Measurements from ENCODE around the gene SORCS2. TPM values are rescaled to one million over a fixed set of nuclear protein-coding genes. Genes with fewer than 3 reads are reported as not detected.

SORCS2 gene
- total RNA-seq, 5 donors from 2014 or later (not counting 1 experiment from before 2014, with no cell fraction given) = 0.22 TPM; not detected in 4

GRCh38 chr4:7692451-7693236 lies 500.3 kb downstream of the SORCS2 start:
- ChIA-PET POLR2A (no interaction called here), CTCF (no interaction called here)
- Histone ChIP-seq H3K4me1 (ENCODE audit: control insufficient read depth in 1 of 2, extremely low read depth in 1 of 2, insufficient read depth in 2 of 2, low read length in 2 of 2) (peaks cover 0 to under 1% of the 10 kb centered on the region in 2 experiments), H3K27me3 (replicated peaks in 1 of 2; ENCODE audit: control insufficient read depth in 2 of 2, extremely low read depth in 1 of 2, insufficient read depth in 2 of 2, low read length in 1 of 2) (peaks cover 0 to 12% of the 10 kb centered on the region in 2 experiments), H3K36me3 (ENCODE audit: control insufficient read depth in 2 of 2, extremely low read depth in 1 of 2, insufficient read depth in 1 of 2, low read length in 1 of 2) (no peaks in the 10 kb centered on the region), H3K9me3 (no peaks in the 10 kb centered on the region), H3K4me3 (ENCODE audit: control insufficient read depth in 1 of 2, extremely low read depth in 1 of 2, low read length in 1 of 2) (no peak overlapping the region), H3K27ac (ENCODE audit: low read length) (no peak overlapping the region)
- no peaks in the 10 kb centered on the region for H3K4me1 Mint-ChIP-seq
- H3K27ac Mint-ChIP-seq = no peak overlapping the region
- ATAC-seq (replicated peaks in 1 of 4) (no peak), DNase-seq (no peak)
- H3K36me3 Mint-ChIP-seq = no peaks in the 10 kb centered on the region
- peaks cover 3 to 4% of the 10 kb centered on the region in 2 donors for H3K27me3 Mint-ChIP-seq
- no peaks in the 10 kb centered on the region for H3K9me3 Mint-ChIP-seq
- no peak overlapping the region for H3K4me3 Mint-ChIP-seq
- 67% methylated on average over 4 of the region's 18 CpGs for WGBS (ENCODE audit: insufficient coverage)

- H3K9me3 ChIP-seq = no peaks in the 10 kb centered on the region
- H3K4me3 Mint-ChIP-seq = no peak overlapping the region
- H3K4me1 Mint-ChIP-seq = no peaks in the 10 kb centered on the region
- WGBS (ENCODE audit: insufficient coverage) = 73% methylated on average over 5 of the region's 6 CpGs
- peaks cover 5 to 7% of the 10 kb centered on the region in 2 donors for H3K27me3 Mint-ChIP-seq
- H3K27ac ChIP-seq (ENCODE audit: low read length) = no peak overlapping the region
- ChIA-PET CTCF (no interaction called here), POLR2A (no interaction called here)
- ATAC-seq (replicated peaks in 1 of 4) (no peak), DNase-seq (no peak)
- H3K4me3 ChIP-seq (ENCODE audit: control insufficient read depth in 1 of 2, extremely low read depth in 1 of 2, low read length in 1 of 2) = no peak overlapping the region
- H3K4me1 ChIP-seq (ENCODE audit: control insufficient read depth in 1 of 2, extremely low read depth in 1 of 2, insufficient read depth in 2 of 2, low read length in 2 of 2) = peaks cover 0 to 3% of the 10 kb centered on the region in 2 experiments
- H3K9me3 Mint-ChIP-seq = no peaks in the 10 kb centered on the region
- H3K36me3 ChIP-seq (ENCODE audit: control insufficient read depth in 2 of 2, extremely low read depth in 1 of 2, insufficient read depth in 1 of 2, low read length in 1 of 2) = no peaks in the 10 kb centered on the region
- H3K36me3 Mint-ChIP-seq = no peaks in the 10 kb centered on the region
- peaks cover 0 to 17% of the 10 kb centered on the region in 2 experiments for H3K27me3 ChIP-seq (replicated peaks in 1 of 2; ENCODE audit: control insufficient read depth in 2 of 2, extremely low read depth in 1 of 2, insufficient read depth in 2 of 2, low read length in 1 of 2)
- H3K27ac Mint-ChIP-seq = no peak overlapping the region
These were observed 500.9 kb downstream of the SORCS2 start for GRCh38 chr4:7693237-7693608.

GRCh38 chr4:7693711-7694110 lies 501.4 kb downstream of the SORCS2 start:
- Histone ChIP-seq H3K9me3 (no peaks in the 10 kb centered on the region), H3K27me3 (replicated peaks in 1 of 2; ENCODE audit: control insufficient read depth in 2 of 2, extremely low read depth in 1 of 2, insufficient read depth in 2 of 2, low read length in 1 of 2) (peaks cover 0 to 20% of the 10 kb centered on the region in 2 experiments), H3K4me3 (ENCODE audit: control insufficient read depth in 1 of 2, extremely low read depth in 1 of 2, low read length in 1 of 2) (no peak overlapping the region), H3K4me1 (ENCODE audit: control insufficient read depth in 1 of 2, extremely low read depth in 1 of 2, insufficient read depth in 2 of 2, low read length in 2 of 2) (peaks cover 0 to 3% of the 10 kb centered on the region in 2 experiments), H3K36me3 (ENCODE audit: control insufficient read depth in 2 of 2, extremely low read depth in 1 of 2, insufficient read depth in 1 of 2, low read length in 1 of 2) (no peaks in the 10 kb centered on the region), H3K27ac (ENCODE audit: low read length) (no peak overlapping the region)
- no peak overlapping the region for H3K4me3 Mint-ChIP-seq
- H3K36me3 Mint-ChIP-seq = no peaks in the 10 kb centered on the region
- H3K4me1 Mint-ChIP-seq = no peaks in the 10 kb centered on the region
- ChIA-PET CTCF (no interaction called here), POLR2A (no interaction called here)
- H3K9me3 Mint-ChIP-seq = no peaks in the 10 kb centered on the region
- ATAC-seq (replicated peaks in 1 of 4) = no peak
- H3K27ac Mint-ChIP-seq = no peak overlapping the region
- 88% methylated on average over 8 of the region's 12 CpGs for WGBS (ENCODE audit: insufficient coverage)
- H3K27me3 Mint-ChIP-seq = peaks cover 9 to 11% of the 10 kb centered on the region in 2 donors
- DNase-seq = no peak

- Mint-ChIP-seq H3K36me3 (no peaks in the 10 kb centered on the region), H3K4me3 (no peak overlapping the region), H3K27me3 (peaks cover 9 to 14% of the 10 kb centered on the region in 2 donors), H3K4me1 (no peaks in the 10 kb centered on the region), H3K9me3 (no peaks in the 10 kb centered on the region), H3K27ac (no peak overlapping the region)
- ATAC-seq (replicated peaks in 1 of 4) (no peak), DNase-seq (no peak)
- Histone ChIP-seq H3K27me3 (replicated peaks in 1 of 2; ENCODE audit: control insufficient read depth in 2 of 2, extremely low read depth in 1 of 2, insufficient read depth in 2 of 2, low read length in 1 of 2) (peaks cover 0 to 21% of the 10 kb centered on the region in 2 experiments), H3K4me1 (ENCODE audit: control insufficient read depth in 1 of 2, extremely low read depth in 1 of 2, insufficient read depth in 2 of 2, low read length in 2 of 2) (peaks cover 0 to 3% of the 10 kb centered on the region in 2 experiments), H3K36me3 (ENCODE audit: control insufficient read depth in 2 of 2, extremely low read depth in 1 of 2, insufficient read depth in 1 of 2, low read length in 1 of 2) (no peaks in the 10 kb centered on the region), H3K27ac (ENCODE audit: low read length) (no peak overlapping the region), H3K4me3 (ENCODE audit: control insufficient read depth in 1 of 2, extremely low read depth in 1 of 2, low read length in 1 of 2) (no peak overlapping the region), H3K9me3 (no peaks in the 10 kb centered on the region)
- WGBS (ENCODE audit: insufficient coverage) = 88% methylated on average over 13 of the region's 13 CpGs
- CTCF ChIA-PET = no interaction called here
- POLR2A ChIA-PET = no interaction called here
These were observed 502.0 kb downstream of the SORCS2 start for GRCh38 chr4:7694324-7694723.

DNA sequence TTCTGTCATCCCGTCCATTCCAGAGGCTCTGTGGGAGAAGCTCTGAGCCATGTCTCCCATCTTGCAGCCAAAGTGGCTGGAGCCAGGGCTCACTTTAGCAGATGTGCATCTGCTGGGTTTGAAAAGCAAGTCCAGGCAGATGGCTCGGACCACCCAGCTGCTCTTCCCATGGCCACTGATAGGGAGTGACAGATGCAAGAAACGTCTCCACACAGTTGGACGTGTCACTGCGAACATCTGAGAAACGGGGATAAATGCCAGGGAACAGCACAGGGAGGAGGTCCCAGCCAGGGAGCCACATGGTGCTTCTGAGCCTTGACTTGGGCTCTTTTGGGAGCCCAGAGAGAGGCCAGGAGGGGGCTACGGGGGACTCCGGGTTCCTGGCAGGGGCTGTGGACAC lies 505.0 kb downstream of the SORCS2 start:
- H3K27ac Mint-ChIP-seq = peak overlapping the region in 1 of 2 donors; percentile 57
- H3K4me3 Mint-ChIP-seq = no peak overlapping the region

GRCh38 chr4:7697821-7698220 lies 505.5 kb downstream of the SORCS2 start:
- H3K4me3 Mint-ChIP-seq = no peak overlapping the region
- peaks cover 9 to 27% of the 10 kb centered on the region in 2 donors for H3K27me3 Mint-ChIP-seq
- H3K27ac ChIP-seq (ENCODE audit: low read length) = no peak overlapping the region
- H3K36me3 Mint-ChIP-seq = no peaks in the 10 kb centered on the region
- H3K4me1 ChIP-seq (ENCODE audit: control insufficient read depth in 1 of 2, extremely low read depth in 1 of 2, insufficient read depth in 2 of 2, low read length in 2 of 2) = peaks cover 0 to 3% of the 10 kb centered on the region in 2 experiments
- H3K27me3 ChIP-seq (replicated peaks in 1 of 2; ENCODE audit: control insufficient read depth in 2 of 2, extremely low read depth in 1 of 2, insufficient read depth in 2 of 2, low read length in 1 of 2) = peaks cover 0 to 35% of the 10 kb centered on the region in 2 experiments
- no peak for ATAC-seq (replicated peaks in 1 of 4)
- ChIA-PET POLR2A (no interaction called here), CTCF (interaction anchor here in 1 of 2 donors (0.6 kb wide), 1 partner anchor 80 kb away, joined by 5 read pairs; no protein-coding TSS in a partner anchor)
- no peaks in the 10 kb centered on the region for H3K36me3 ChIP-seq (ENCODE audit: control insufficient read depth in 2 of 2, extremely low read depth in 1 of 2, insufficient read depth in 1 of 2, low read length in 1 of 2)
- H3K4me1 Mint-ChIP-seq = no peaks in the 10 kb centered on the region
- no peak overlapping the region for H3K27ac Mint-ChIP-seq
- no peak overlapping the region for H3K4me3 ChIP-seq (ENCODE audit: control insufficient read depth in 1 of 2, extremely low read depth in 1 of 2, low read length in 1 of 2)
- no peaks in the 10 kb centered on the region for H3K9me3 Mint-ChIP-seq
- WGBS (ENCODE audit: insufficient coverage) = 72% methylated on average over 13 of the region's 13 CpGs
- no peak for DNase-seq
- H3K9me3 ChIP-seq = no peaks in the 10 kb centered on the region

More for the DNA sequence above, 505.0 kb downstream of the SORCS2 start:
- H3K4me1 Mint-ChIP-seq = no peaks in the 10 kb centered on the region
- H3K27ac ChIP-seq (ENCODE audit: low read length) = no peak overlapping the region
- WGBS (ENCODE audit: insufficient coverage) = 91% methylated on average over 6 of the region's 8 CpGs
- H3K9me3 ChIP-seq = no peaks in the 10 kb centered on the region
- H3K36me3 Mint-ChIP-seq = no peaks in the 10 kb centered on the region
- no peak overlapping the region for H3K4me3 ChIP-seq (ENCODE audit: control insufficient read depth in 1 of 2, extremely low read depth in 1 of 2, low read length in 1 of 2)
- ATAC-seq (replicated peaks in 1 of 4) (no peak), DNase-seq (no peak)
- no peaks in the 10 kb centered on the region for H3K36me3 ChIP-seq (ENCODE audit: control insufficient read depth in 2 of 2, extremely low read depth in 1 of 2, insufficient read depth in 1 of 2, low read length in 1 of 2)
- CTCF ChIA-PET = no interaction called here
- H3K27me3 ChIP-seq (replicated peaks in 1 of 2; ENCODE audit: control insufficient read depth in 2 of 2, extremely low read depth in 1 of 2, insufficient read depth in 2 of 2, low read length in 1 of 2) = peaks cover 0 to 35% of the 10 kb centered on the region in 2 experiments
- H3K9me3 Mint-ChIP-seq = no peaks in the 10 kb centered on the region
- POLR2A ChIA-PET = no interaction called here
- peaks cover 9 to 27% of the 10 kb centered on the region in 2 donors for H3K27me3 Mint-ChIP-seq
- H3K4me1 ChIP-seq (ENCODE audit: control insufficient read depth in 1 of 2, extremely low read depth in 1 of 2, insufficient read depth in 2 of 2, low read length in 2 of 2) = peaks cover 0 to 3% of the 10 kb centered on the region in 2 experiments
